IMR-90 (cell line): ENCODE data around the gene KLC3. TPM values are rescaled to one million over a fixed set of nuclear protein-coding genes. Genes with fewer than 3 reads are reported as not detected.

Experiments
- ATAC-seq: fragments of 200-7000 bp; cut with Tn5 transposase; 2 replicates; pipeline ENCODE4 v1.9.1; 2020; ENCODE audit warnings: low read depth, mild to moderate bottlenecking, moderate library complexity
- BruUV-seq: library from RNA; stranded (reverse); fragments of 400-500 nt; replicated peaks from 2 replicates; lab custom pipeline; 2021; lab: Mats Ljungman, UMichigan
- CTCF ChIA-PET: fragments of 300-600 bp; formaldehyde crosslinking; extraction: SDS; loops from one replicate; lab custom pipeline; 2021; ENCODE audit warnings: antibody characterized with exemption; lab: Yijun Ruan, JAX
- POLR2A ChIA-PET: fragments of 300-600 bp; sonication (Branson Sonifier 250); formaldehyde crosslinking; loops from one replicate; lab custom pipeline; 2022; ENCODE audit warnings: antibody characterized with exemption; ENCODE audit not compliant: unreplicated experiment; lab: Charles Lee
- DNase-seq: peaks from one replicate; pipeline ENCODE4 v3.0.0; 2013
- H2AFZ ChIP-seq: replicated peaks from 2 replicates; pipeline ENCODE3; 2013; ENCODE audit warnings: low read length, mild to moderate bottlenecking; ENCODE audit not compliant: poor library complexity
- H2AK5ac ChIP-seq: 2 replicates; pipeline ENCODE4 v1.6.1; 2013; ENCODE audit warnings: low read depth, low read length, inconsistent platforms
- H2AK9ac ChIP-seq: replicated peaks from 2 replicates; pipeline ENCODE3; 2013; ENCODE audit warnings: mild to moderate bottlenecking, low read depth, low read length, moderate library complexity; ENCODE audit not compliant: poor library complexity
- H2BK120ac ChIP-seq: 2 replicates; pipeline ENCODE4 v1.6.1; 2013; ENCODE audit warnings: low read depth, low read length, inconsistent platforms
- H2BK15ac ChIP-seq: 3 replicates; pipeline ENCODE4 v1.6.1; 2013; ENCODE audit warnings: low read depth, low read length, inconsistent platforms
- H2BK20ac ChIP-seq: 2 replicates; pipeline ENCODE4 v1.6.1; 2013; ENCODE audit warnings: low read depth, mild to moderate bottlenecking, inconsistent platforms, low read length, moderate library complexity
- H2BK5ac ChIP-seq: 2 replicates; pipeline ENCODE4 v1.6.1; 2013; ENCODE audit warnings: mild to moderate bottlenecking, low read depth, low read length, inconsistent platforms; ENCODE audit not compliant: poor library complexity, severe bottlenecking
- H3K14ac ChIP-seq: replicated peaks from 2 replicates; pipeline ENCODE4 v1.6.1; 2013; ENCODE audit warnings: low read depth, low read length, inconsistent platforms
- H3K18ac ChIP-seq: 2 replicates; pipeline ENCODE4 v1.6.1; 2013; ENCODE audit warnings: low read depth, low read length, control low read depth
- H3K23ac ChIP-seq: 2 replicates; pipeline ENCODE4 v1.6.1; 2013; ENCODE audit warnings: low read depth, low read length, inconsistent platforms
- H3K27ac ChIP-seq: 2 replicates; pipeline ENCODE4 v1.5.1; 2013; ENCODE audit warnings: mild to moderate bottlenecking, control low read depth, low read length; ENCODE audit not compliant: insufficient read depth
- H3K27me3 ChIP-seq: 2 replicates; pipeline ENCODE4 v1.6.1; 2013; ENCODE audit warnings: low read length; ENCODE audit not compliant: control insufficient read depth, insufficient read depth
- H3K36me3 ChIP-seq: 2 replicates; pipeline ENCODE4 v1.6.1; 2013; ENCODE audit warnings: low read length, mixed read lengths; ENCODE audit not compliant: control insufficient read depth, insufficient read depth
- H3K4ac ChIP-seq: 2 replicates; pipeline ENCODE4 v1.6.1; 2013; ENCODE audit warnings: low read depth, low read length, inconsistent platforms
- H3K4me1 ChIP-seq: 2 replicates; pipeline ENCODE4 v1.6.1; 2013; ENCODE audit warnings: low read length, mixed read lengths; ENCODE audit not compliant: control insufficient read depth, insufficient read depth
- H3K4me2 ChIP-seq: 2 replicates; pipeline ENCODE4 v1.6.1; 2013; ENCODE audit warnings: low read depth, mild to moderate bottlenecking, control low read depth, low read length, moderate library complexity
- H3K4me3 ChIP-seq: 2 replicates; pipeline ENCODE4 v1.5.1; 2013; ENCODE audit warnings: low read depth, mild to moderate bottlenecking, control low read depth, low read length, moderate library complexity; ENCODE audit not compliant: insufficient read depth
- H3K56ac ChIP-seq: 2 replicates; pipeline ENCODE4 v1.6.1; 2013; ENCODE audit warnings: low read length, inconsistent platforms; ENCODE audit not compliant: insufficient read depth; ENCODE audit errors: extremely low read depth
- H3K79me1 ChIP-seq, 2 experiments: 2 replicates each; pipeline ENCODE4 v1.6.1; 2013; ENCODE audit warnings: low read length in 2 of 2, inconsistent platforms in 1 of 2, low read depth in 1 of 2
- H3K9ac ChIP-seq: 2 replicates; pipeline ENCODE4 v1.6.1; 2013; ENCODE audit warnings: low read depth, low read length, control low read depth
- H3K9me1 ChIP-seq: 2 replicates; pipeline ENCODE4 v1.6.1; 2013; ENCODE audit warnings: low read length, inconsistent platforms; ENCODE audit not compliant: insufficient read depth
- H3K9me3 ChIP-seq: 2 replicates; pipeline ENCODE4 v1.6.1; 2013; ENCODE audit warnings: low read length; ENCODE audit not compliant: control insufficient read depth, insufficient read depth
- H4K20me1 ChIP-seq: 2 replicates; pipeline ENCODE4 v1.6.1; 2013; ENCODE audit warnings: low read length, inconsistent platforms; ENCODE audit not compliant: insufficient read depth
- H4K5ac ChIP-seq: 2 replicates; pipeline ENCODE4 v1.6.1; 2013; ENCODE audit warnings: mild to moderate bottlenecking, low read depth, low read length, control low read depth
- H4K8ac ChIP-seq, 2 experiments: 2 replicates each; pipeline ENCODE4 v1.6.1; 2013; ENCODE audit warnings: low read depth in 2 of 2, low read length in 2 of 2, control low read depth in 1 of 2, inconsistent platforms in 1 of 2
- H4K91ac ChIP-seq: 2 replicates; pipeline ENCODE4 v1.6.1; 2013; ENCODE audit warnings: low read depth, low read length, inconsistent platforms; ENCODE audit not compliant: insufficient read depth
- CHD1 ChIP-seq: IDR thresholded peaks from 2 replicates; pipeline ENCODE4 v1.6.1; 2012; ENCODE audit warnings: low read depth, low read length, improper control_type of control experiment
- CTCF ChIP-seq: conservative IDR thresholded peaks from 2 replicates; pipeline ENCODE4 v1.5.1; 2012; ENCODE audit warnings: mild to moderate bottlenecking, low read depth, low read length, improper control_type of control experiment
- ELK1 ChIP-seq: fragments of 150-350 bp; IDR thresholded peaks from 2 replicates; pipeline ENCODE4 v1.6.1; 2016; ENCODE audit warnings: low read depth, mild to moderate bottlenecking, low read length, moderate library complexity, borderline replicate concordance
- FOS ChIP-seq: fragments of 150-350 bp; IDR thresholded peaks from 2 replicates; pipeline ENCODE4 v1.6.1; 2016; ENCODE audit warnings: low read depth, low read length
- MAFK ChIP-seq: IDR thresholded peaks from 2 replicates; pipeline ENCODE4 v1.6.1; 2012; ENCODE audit warnings: low read depth, low read length, improper control_type of control experiment
- MAZ ChIP-seq: IDR thresholded peaks from 2 replicates; pipeline ENCODE4 v1.6.1; 2012; ENCODE audit warnings: low read depth, mild to moderate bottlenecking, low read length, improper control_type of control experiment, moderate library complexity, borderline replicate concordance
- MXI1 ChIP-seq: IDR thresholded peaks from 2 replicates; pipeline ENCODE4 v1.6.1; 2012; ENCODE audit warnings: low read depth, mild to moderate bottlenecking, low read length, moderate library complexity, borderline replicate concordance
- POLR2A ChIP-seq: IDR thresholded peaks from 2 replicates; pipeline ENCODE4 v1.6.1; 2012; ENCODE audit warnings: mild to moderate bottlenecking, low read depth, low read length
- RCOR1 ChIP-seq: IDR thresholded peaks from 2 replicates; pipeline ENCODE4 v1.6.1; 2012; ENCODE audit warnings: mild to moderate bottlenecking, low read length, improper control_type of control experiment; ENCODE audit not compliant: insufficient replicate concordance
- RFX5 ChIP-seq: IDR thresholded peaks from 2 replicates; pipeline ENCODE4 v1.8.0; 2012; ENCODE audit warnings: low read depth, mild to moderate bottlenecking, low read length, moderate library complexity
- USF2 ChIP-seq: fragments of 150-350 bp; IDR thresholded peaks from 2 replicates; pipeline ENCODE4 v1.6.1; 2017; ENCODE audit warnings: mild to moderate bottlenecking, antibody characterized with exemption, low read length, low read depth
- WGBS, 2 experiments: methylation state at CpG; one replicate each; pipeline versions ENCODE4 v1.1.5 to v1.1.7; 2013; ENCODE audit warnings: missing lambda C conversion rate in 2 of 2; ENCODE audit not compliant: insufficient read length in 1 of 2; ENCODE audit errors: extremely low coverage in 2 of 2; 5-methylcytosine and 5-hydroxymethylcytosine counted together
- dilution Hi-C: fragments of 300-500 bp; cut with HindIII; formaldehyde crosslinking; loops from one replicate; pipeline ENCODE4 v1.14.3; 2018; ENCODE audit warnings: low sequenced_read_pairs; ENCODE audit not compliant: unreplicated experiment
- in situ Hi-C: fragments of 300-500 bp; cut with MboI; formaldehyde crosslinking; loops from 3 replicates; pipeline ENCODE4 v1.14.3; 2019; ENCODE audit warnings: low sequenced_read_pairs, inconsistent platforms, mixed read lengths
- intact Hi-C: fragments of 100-400 bp; cut with micrococcal nuclease; formaldehyde crosslinking; loops from 2 replicates; pipeline ENCODE4 v1.10.0; 2022
- polyA plus RNA-seq, 3 experiments: library from polyadenylated mRNA; depleted of rRNA; stranded (reverse); fragments of >200 nt; gene quantifications; 2 replicates each; pipeline ENCODE4 v1.2.3, GENCODE V29; 2012; ENCODE audit warnings: low replicate concordance in 1 of 3
- total RNA-seq: library from RNA; depleted of rRNA; stranded (reverse); fragments of >200 nt; gene quantifications from 2 replicates; pipeline ENCODE4 v1.2.3, GENCODE V29; 2012

KLC3 gene
- total and polyA plus RNA-seq, 2 of the 4 experiments (the other 2 are of a cell fraction) = 0.14 to 0.18 TPM

GRCh38 chr19:45327404-45328143 is 13.0 kb upstream of the KLC3 start:
- no peak for DNase-seq
- Histone ChIP-seq H3K56ac (no peak overlapping the region), H3K27ac (no peak overlapping the region), H3K9me3 (no peaks in the 10 kb centered on the region), H4K91ac (no peak overlapping the region), H3K4me3 (no peak overlapping the region), H2AK5ac (no peak overlapping the region), H2BK5ac (no peak overlapping the region), H3K4me2 (no peak overlapping the region), H3K23ac (no peak overlapping the region), H3K4ac (no peak overlapping the region), H3K18ac (no peak overlapping the region), H2AFZ (no peak overlapping the region), H2BK120ac (no peak overlapping the region), H4K20me1 (no peaks in the 10 kb centered on the region), H2BK15ac (no peak overlapping the region), H2AK9ac (no peak overlapping the region), H3K36me3 (no peaks in the 10 kb centered on the region), H3K9ac (no peak overlapping the region), H3K9me1 (no peaks in the 10 kb centered on the region), H3K4me1 (no peaks in the 10 kb centered on the region; the same call in 1 of the 2 replicates), H3K14ac (no peak overlapping the region), H2BK20ac (no peak overlapping the region), H4K5ac (no peak overlapping the region), H4K8ac (no peak overlapping the region), H3K79me1 (no peaks in the 10 kb centered on the region), H3K27me3 (peaks cover 17% of the 10 kb centered on the region; the same call in 1 of the 2 replicates)
- dilution Hi-C loops = no loop called here
- in situ Hi-C loops = no loop called here
- ATAC-seq = no peak
- POLR2A ChIA-PET = interaction anchor here (0.6 kb wide), 1 partner anchor 411 kb away, joined by 6 read pairs; no protein-coding TSS in a partner anchor
- BruUV-seq = no TSS peak
- CTCF ChIA-PET = interaction anchor here (1.2 kb wide), 1 partner anchor 11 kb away, joined by 3 read pairs; no protein-coding TSS in a partner anchor
- intact Hi-C loops = no loop called here
- WGBS, 2 experiments = 49% methylated on average over 6 of the region's 13 CpGs; no CpG with 5 or more reads in 1 of the 2 experiments
- no peak for TF ChIP-seq POLR2A
- no peak for TF ChIP-seq CTCF
- no peak for TF ChIP-seq CHD1
- TF ChIP-seq ELK1 = no peak
- TF ChIP-seq RCOR1 = no peak
- no peak for TF ChIP-seq RFX5
- TF ChIP-seq FOS = no peak
- TF ChIP-seq USF2 = no peak
- TF ChIP-seq MAZ = no peak
- no peak for TF ChIP-seq MXI1
- TF ChIP-seq MAFK = no peak
